Skeletal muscle tissue (tissue), 4 donors: ENCODE data around the gene ADNP2. TPM values are rescaled to one million over a fixed set of nuclear protein-coding genes. Genes with fewer than 3 reads are reported as not detected.
A peak's percentile ranks its signal among the peaks of the same experiment; 100 is the strongest.

Experiments
- H3K27ac ChIP-seq: one replicate; pipeline ENCODE4 v1.7.0; 2013; ENCODE audit warnings: mild to moderate bottlenecking, low read depth, low read length, inconsistent platforms
- H3K27me3 ChIP-seq, 3 donors: one replicate each; pipeline ENCODE4 v1.7.0; 2013; ENCODE audit warnings: low read length in 3 of 3; ENCODE audit not compliant: control insufficient read depth in 3 of 3, insufficient read depth in 3 of 3
- H3K36me3 ChIP-seq, 3 donors: one replicate each; pipeline ENCODE4 v1.7.0; 2013; ENCODE audit warnings: low read length in 3 of 3; ENCODE audit not compliant: control insufficient read depth in 3 of 3, insufficient read depth in 3 of 3
- H3K4me1 ChIP-seq, 3 donors: one replicate each; pipeline ENCODE4 v1.7.0; 2013; ENCODE audit warnings: low read length in 3 of 3, mild to moderate bottlenecking in 3 of 3; ENCODE audit not compliant: control insufficient read depth in 3 of 3, insufficient read depth in 3 of 3
- H3K4me3 ChIP-seq, 3 donors: one replicate each; pipeline ENCODE4 v1.7.0; 2013; ENCODE audit warnings: low read length in 3 of 3
- H3K9ac ChIP-seq, 3 donors: one replicate each; pipeline ENCODE4 v1.7.0; 2013; ENCODE audit warnings: low read length in 3 of 3, mild to moderate bottlenecking in 3 of 3, moderate library complexity in 2 of 3, low read depth in 1 of 3
- H3K9me3 ChIP-seq, 3 donors: one replicate each; pipeline ENCODE4 v1.7.0; 2013; ENCODE audit warnings: low read length in 3 of 3; ENCODE audit not compliant: control insufficient read depth in 3 of 3
- total RNA-seq: library from RNA; depleted of rRNA; stranded (reverse); fragments of >200 nt; gene quantifications from one replicate; pipeline ENCODE4 v1.2.3, GENCODE V29; 2014
- donor health status: Osteomylitis.

Gene ADNP2
- total RNA-seq, 1 donor from 2014 or later: 8.4 TPM

GRCh38 chr18:80103231-80103630, 5.8 kb upstream of the ADNP2 start:
- Histone ChIP-seq H3K9ac (no peak overlapping the region), H3K9me3 (no peaks in the 10 kb centered on the region), H3K36me3 (no peaks in the 10 kb centered on the region), H3K27me3 (no peaks in the 10 kb centered on the region), H3K4me3 (no peak overlapping the region), H3K4me1 (peaks cover 0 to 7% (median 4%) of the 10 kb centered on the region in 3 donors), H3K27ac (no peak overlapping the region)

GRCh38 chr18:80104364-80104779, 4.7 kb upstream of the ADNP2 start:
- Histone ChIP-seq H3K27ac (no peak overlapping the region), H3K4me1 (peaks cover 0 to 7% (median 4%) of the 10 kb centered on the region in 3 donors), H3K27me3 (no peaks in the 10 kb centered on the region), H3K9ac (no peak overlapping the region), H3K9me3 (peaks cover 0 to 4% (median 2%) of the 10 kb centered on the region in 3 donors), H3K36me3 (no peaks in the 10 kb centered on the region), H3K4me3 (no peak overlapping the region)

- peaks cover 5 to 13% (median 10%) of the 10 kb centered on the region in 3 donors for H3K4me1 ChIP-seq
- peaks cover 0 to 4% (median 2%) of the 10 kb centered on the region in 3 donors for H3K9me3 ChIP-seq
- peaks cover 0 to 1% (median 0%) of the 10 kb centered on the region in 3 donors for H3K27me3 ChIP-seq
- no peak overlapping the region for H3K4me3 ChIP-seq
- no peaks in the 10 kb centered on the region for H3K36me3 ChIP-seq
- H3K27ac ChIP-seq: no peak overlapping the region
- H3K9ac ChIP-seq: no peak overlapping the region
These were observed 3.5 kb upstream of the ADNP2 start for GRCh38 chr18:80105369-80106167.

- Histone ChIP-seq H3K27me3 (peaks cover 0 to 8% (median 0%) of the 10 kb centered on the region in 3 donors), H3K36me3 (no peaks in the 10 kb centered on the region), H3K9me3 (peaks cover 0 to 4% (median 2%) of the 10 kb centered on the region in 3 donors), H3K4me1 (peaks cover 6 to 14% (median 10%) of the 10 kb centered on the region in 3 donors), H3K27ac (no peak overlapping the region), H3K4me3 (no peak overlapping the region), H3K9ac (no peak overlapping the region)
These were observed 2.5 kb upstream of the ADNP2 start for GRCh38 chr18:80106482-80107051.

GRCh38 chr18:80107426-80107825, 1.6 kb upstream of the ADNP2 start:
- Histone ChIP-seq H3K27ac (no peak overlapping the region), H3K9me3 (peaks cover 0 to 4% (median 2%) of the 10 kb centered on the region in 3 donors), H3K4me1 (peaks cover 6 to 14% (median 10%) of the 10 kb centered on the region in 3 donors), H3K27me3 (peaks cover 0 to 8% (median 0%) of the 10 kb centered on the region in 3 donors), H3K4me3 (no peak overlapping the region), H3K9ac (no peak overlapping the region), H3K36me3 (no peaks in the 10 kb centered on the region)

- H3K27ac ChIP-seq: no peak overlapping the region
- H3K4me3 ChIP-seq: no peak overlapping the region
- no peaks in the 10 kb centered on the region for H3K36me3 ChIP-seq
- no peak overlapping the region for H3K9ac ChIP-seq
- H3K27me3 ChIP-seq: peaks cover 0 to 8% (median 0%) of the 10 kb centered on the region in 3 donors
- peaks cover 6 to 14% (median 10%) of the 10 kb centered on the region in 3 donors for H3K4me1 ChIP-seq
- peaks cover 0 to 4% (median 2%) of the 10 kb centered on the region in 3 donors for H3K9me3 ChIP-seq
These were observed 933 bp upstream of the ADNP2 start for GRCh38 chr18:80108121-80108536.

GRCh38 chr18:80109676-80110078, 615 bp downstream of the ADNP2 start:
- Histone ChIP-seq H3K4me1 (peaks cover 6 to 7% (median 6%) of the 10 kb centered on the region in 3 donors), H3K9me3 (peaks cover 0 to 4% (median 2%) of the 10 kb centered on the region in 3 donors), H3K36me3 (no peaks in the 10 kb centered on the region), H3K27ac (no peak overlapping the region), H3K9ac (peak overlapping the region; percentile 37 to 73 (median 50)), H3K27me3 (peaks cover 0 to 8% (median 0%) of the 10 kb centered on the region in 3 donors), H3K4me3 (peak overlapping the region; percentile 61 to 77 (median 75))

- Histone ChIP-seq H3K4me1 (peaks cover 6 to 7% (median 6%) of the 10 kb centered on the region in 3 donors), H3K27ac (no peak overlapping the region), H3K9me3 (peaks cover 0 to 4% (median 2%) of the 10 kb centered on the region in 3 donors), H3K4me3 (no peak overlapping the region), H3K27me3 (peaks cover 0 to 8% (median 0%) of the 10 kb centered on the region in 3 donors), H3K9ac (no peak overlapping the region), H3K36me3 (no peaks in the 10 kb centered on the region)
These were observed 3.7 kb downstream of the ADNP2 start for GRCh38 chr18:80112624-80113248.

- Histone ChIP-seq H3K27ac (no peak overlapping the region), H3K4me1 (peaks cover 4 to 7% (median 6%) of the 10 kb centered on the region in 3 donors), H3K36me3 (no peaks in the 10 kb centered on the region)
These were observed 6.0 kb downstream of the ADNP2 start for GRCh38 chr18:80115035-80115434.

More at GRCh38 chr18:80115035-80115434, 6.0 kb downstream of the ADNP2 start:
- H3K4me3 ChIP-seq: no peak overlapping the region
- no peaks in the 10 kb centered on the region for H3K9me3 ChIP-seq
- peaks cover 0 to 8% (median 0%) of the 10 kb centered on the region in 3 donors for H3K27me3 ChIP-seq
- no peak overlapping the region for H3K9ac ChIP-seq
